Hepatic stellate cell (primary cell): ENCODE data around the gene CFDP1.
A peak's percentile ranks its signal among the peaks of the same experiment; 100 is the strongest.

Source experiments
- DNase-seq: peaks from one replicate; pipeline ENCODE4 v3.0.0; 2011; ENCODE audit warnings: low spot score

The CFDP1 gene

GRCh38 chr16:75406943-75407342 is 26.4 kb downstream of the CFDP1 start:
- DNase-seq = no peak

DNA sequence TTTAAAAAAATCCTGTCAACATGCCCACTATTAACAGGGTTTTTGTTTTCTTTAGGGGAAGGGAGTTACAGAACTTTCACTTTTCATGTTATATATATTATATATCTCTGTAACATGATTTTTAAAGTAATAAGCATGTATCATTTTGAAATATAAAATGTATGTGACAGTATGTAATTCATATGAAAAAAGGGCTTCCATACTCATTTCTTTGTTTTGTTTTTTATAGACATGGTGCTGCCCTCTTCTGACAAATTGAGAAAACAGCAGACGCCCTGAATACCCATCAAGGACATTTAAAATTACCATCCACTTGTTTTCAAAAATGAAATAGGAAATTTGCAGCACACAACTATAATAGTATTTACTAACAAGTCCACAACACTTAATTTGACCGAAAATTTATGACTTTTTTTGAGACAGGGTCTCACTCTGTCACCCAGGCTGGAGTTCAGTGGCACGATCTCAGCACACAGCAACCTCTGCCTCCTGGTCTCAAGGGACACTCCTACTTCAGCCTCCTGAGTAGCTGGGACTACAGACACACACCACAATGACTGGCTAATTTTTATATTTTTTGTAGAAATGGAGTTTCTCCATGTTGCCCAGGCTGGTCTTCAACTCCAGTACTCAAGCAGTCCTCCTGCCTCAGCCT is 30.4 kb downstream of the CFDP1 start:
- no peak for DNase-seq

DNA sequence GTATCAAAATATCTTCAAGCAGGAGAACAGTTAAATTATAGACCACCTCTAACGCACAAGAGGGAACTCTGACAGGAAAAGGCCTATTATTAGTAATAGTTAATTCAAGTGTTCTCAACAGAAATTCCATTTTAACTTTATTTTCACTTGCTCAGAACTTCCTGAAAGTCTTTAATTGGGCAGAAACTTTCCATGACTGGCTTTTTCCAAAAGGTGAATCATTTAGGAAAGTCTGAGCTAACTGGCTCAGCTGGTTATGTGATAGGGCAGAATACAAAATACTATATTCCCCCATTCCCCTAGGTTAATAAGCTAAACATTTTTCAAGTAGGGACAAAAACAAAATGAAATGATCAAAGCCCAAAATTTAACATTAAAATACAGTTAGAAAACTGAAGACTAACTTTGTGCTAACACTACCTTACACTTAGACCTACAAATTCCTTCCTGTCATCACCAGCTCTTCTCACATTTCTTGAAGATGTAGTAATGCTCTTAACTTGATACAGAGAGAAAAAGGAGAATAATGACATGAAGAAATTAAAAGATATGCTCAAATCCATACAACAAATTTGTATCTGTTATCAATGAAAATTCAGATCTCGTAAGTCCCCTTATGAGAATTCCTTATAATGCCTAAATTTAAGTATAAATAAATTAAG is 31.0 kb downstream of the CFDP1 start:
- DNase-seq = peak; percentile 61

- no peak for DNase-seq
Measured at GRCh38 chr16:75401691-75402090, 31.6 kb downstream of the CFDP1 start.

GRCh38 chr16:75398333-75398732 is 35.0 kb downstream of the CFDP1 start:
- DNase-seq = no peak

DNA sequence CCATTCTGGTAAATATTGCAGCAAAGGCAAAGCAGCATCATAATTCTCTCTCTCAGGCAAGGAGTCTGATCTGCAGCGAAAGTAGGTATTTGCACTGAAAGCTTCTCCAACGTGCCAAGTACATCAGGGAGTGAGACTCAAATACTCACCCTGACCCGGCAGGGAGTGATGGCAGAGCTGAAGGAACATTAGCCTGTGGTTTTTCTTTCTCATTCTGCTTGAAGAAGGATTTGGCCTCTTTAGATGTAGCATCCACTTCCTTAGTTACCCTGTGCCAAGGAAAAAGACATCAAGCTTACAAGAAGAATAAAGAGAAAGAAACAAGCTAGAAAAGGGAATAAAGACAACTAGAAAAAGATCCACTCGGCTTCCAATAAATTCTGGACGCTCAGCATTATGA is 38.4 kb downstream of the CFDP1 start:
- DNase-seq = no peak

DNA sequence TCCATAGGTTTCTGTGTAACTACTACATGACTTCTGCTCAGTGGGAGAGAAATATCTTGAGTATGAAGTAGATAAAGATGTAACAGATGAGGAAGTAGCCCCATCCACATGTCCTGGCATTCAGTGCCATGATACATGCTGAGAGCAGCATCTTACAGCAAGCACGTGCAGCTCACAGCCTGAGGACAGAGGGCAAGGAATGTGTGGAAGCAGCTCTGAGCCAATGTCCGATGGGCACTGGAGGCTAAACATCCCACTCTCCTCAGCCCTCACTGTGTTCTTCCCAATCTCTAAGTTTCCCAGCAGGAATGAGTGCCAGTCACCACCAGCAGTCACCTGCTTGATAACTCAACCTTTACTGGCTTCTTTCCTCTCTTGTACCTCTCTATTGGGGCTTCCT is 40.4 kb downstream of the CFDP1 start:
- DNase-seq = no peak

- DNase-seq = no peak
Measured at GRCh38 chr16:75390926-75391653, 42.2 kb downstream of the CFDP1 start.

DNA sequence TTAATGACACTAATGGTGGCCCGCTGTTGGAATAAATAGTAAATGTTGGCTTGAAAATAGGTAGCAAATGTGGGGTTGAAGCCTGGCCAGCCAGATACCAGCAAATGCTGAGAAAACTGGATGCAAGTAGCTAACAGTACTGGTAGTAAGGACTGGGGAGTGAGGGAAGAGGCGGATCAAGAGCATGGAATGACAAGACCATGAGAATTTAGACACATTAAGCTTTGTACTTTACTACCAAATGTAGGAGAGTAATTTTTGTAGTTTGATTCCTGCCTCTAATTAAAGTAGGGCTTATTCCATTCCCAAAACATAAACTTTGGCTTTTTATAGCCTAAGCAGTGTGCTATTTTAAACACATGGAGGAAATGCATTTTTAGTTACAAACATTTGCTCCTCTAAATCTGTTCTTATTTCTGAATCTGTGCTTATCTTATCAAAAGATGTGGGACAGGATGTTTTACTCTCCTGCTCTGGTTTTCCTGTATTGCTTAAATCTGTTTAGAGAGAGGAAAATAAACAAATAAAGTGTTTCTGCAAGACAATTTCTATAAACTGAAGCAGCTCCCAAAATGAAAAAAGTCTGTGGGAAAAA is 44.1 kb downstream of the CFDP1 start:
- no peak for DNase-seq

DNA sequence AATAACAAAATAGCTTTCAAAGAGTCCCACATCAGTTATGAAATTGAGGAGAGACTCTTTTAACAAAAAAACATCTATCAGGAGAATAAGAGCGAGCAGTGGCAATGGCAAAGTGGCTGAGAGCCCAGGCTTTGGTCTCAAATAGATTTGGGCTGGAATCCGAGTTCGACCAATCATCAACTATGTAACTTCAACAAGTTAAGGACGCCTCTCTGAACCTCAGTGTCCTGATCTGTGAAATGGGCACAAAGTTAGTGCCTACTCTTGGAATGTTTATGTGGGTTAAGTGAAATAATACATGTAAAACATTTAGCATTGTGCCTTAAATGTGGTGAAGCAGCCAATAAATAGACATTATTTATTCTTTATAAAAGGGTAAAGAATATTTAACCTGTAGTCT is 45.4 kb downstream of the CFDP1 start:
- no peak for DNase-seq

DNA sequence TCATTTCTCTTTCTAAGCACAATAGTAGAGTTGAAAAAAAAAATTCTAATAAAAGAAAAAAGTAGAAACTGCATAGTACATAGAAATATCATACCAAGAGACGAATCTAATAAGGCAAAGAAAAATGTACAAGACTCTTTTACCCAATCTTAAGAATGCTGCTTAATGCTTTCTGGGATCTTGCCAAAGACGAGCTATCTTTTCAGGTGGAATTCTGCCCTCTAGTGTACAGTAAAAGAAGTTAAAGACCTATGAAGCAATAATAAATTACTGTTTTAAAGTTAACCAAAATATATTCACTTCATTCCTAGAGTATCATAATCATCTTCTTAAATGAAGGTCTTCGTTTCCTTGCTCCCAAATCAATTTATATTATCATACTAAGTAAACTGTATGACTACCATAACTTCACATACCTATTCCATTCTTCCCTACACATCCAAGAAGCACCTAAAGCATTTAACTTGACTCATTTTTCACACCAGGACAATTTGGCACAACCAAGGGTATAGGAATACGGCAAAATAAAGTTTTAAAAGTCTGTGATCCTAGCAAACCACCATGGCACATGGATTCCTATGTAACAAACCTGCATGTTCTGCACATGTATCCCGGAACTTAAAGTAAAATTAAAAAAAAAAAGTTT is 47.7 kb downstream of the CFDP1 start:
- no peak for DNase-seq

DNA sequence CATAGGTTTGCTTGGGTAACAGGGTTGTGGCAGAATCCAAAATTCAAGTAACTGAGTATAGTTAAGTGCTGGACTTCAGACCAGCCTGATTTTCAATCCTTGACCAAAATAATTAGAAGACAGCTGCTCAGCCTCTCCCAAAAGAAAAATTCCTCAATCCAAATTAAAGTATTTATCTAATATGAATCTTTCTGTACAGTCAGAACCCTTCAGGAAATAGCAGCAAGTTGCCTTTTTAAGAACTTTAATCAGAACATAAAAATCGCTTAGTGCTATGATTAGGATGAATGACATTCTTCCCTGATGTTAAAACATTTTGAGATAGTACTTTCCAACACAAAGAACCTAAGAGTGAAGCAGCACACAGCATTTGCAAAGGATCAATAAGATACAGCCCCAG is 50.2 kb downstream of the CFDP1 start:
- no peak for DNase-seq

- no peak for DNase-seq
Measured at GRCh38 chr16:75382611-75383010, 50.7 kb downstream of the CFDP1 start.

DNA sequence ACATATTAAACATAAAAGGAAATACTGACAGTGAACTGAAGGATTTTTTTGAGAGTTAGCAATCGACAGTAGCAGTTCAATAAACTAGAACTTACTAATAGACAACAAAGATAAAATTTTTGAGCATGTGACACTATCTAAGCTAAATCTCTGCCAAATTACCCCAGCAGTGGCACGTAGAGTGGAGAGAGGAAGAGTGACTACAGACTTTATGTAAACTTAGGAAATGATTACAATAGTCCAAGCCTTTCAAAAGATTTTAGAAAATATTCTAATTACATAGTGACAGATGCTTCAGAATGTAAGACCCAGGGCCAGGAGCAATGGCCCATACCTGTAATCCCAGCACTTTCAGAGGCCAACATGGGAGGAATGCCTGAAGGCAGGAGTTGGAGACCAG is 52.4 kb downstream of the CFDP1 start:
- DNase-seq = no peak

GRCh38 chr16:75379911-75380847 is 53.1 kb downstream of the CFDP1 start:
- DNase-seq = no peak

DNA sequence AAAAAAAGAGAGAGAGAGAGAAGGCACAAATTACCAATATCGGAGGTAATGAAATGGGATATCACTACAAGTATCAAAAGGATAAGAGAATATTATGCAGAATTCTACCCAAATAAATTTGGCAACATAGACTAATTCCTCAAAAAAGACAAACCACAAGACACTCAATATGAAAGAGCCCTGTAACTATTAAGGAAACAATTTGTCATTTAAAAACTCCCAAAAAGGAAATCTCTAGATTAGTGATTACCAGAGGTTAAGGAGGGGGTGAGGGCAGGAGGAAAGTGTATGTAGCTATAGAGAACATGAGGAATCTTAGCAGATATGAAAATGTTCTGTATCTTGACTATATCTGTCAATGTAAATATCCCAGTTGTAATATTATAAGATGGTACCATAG is 54.0 kb downstream of the CFDP1 start:
- no peak for DNase-seq

- no peak for DNase-seq
Measured at GRCh38 chr16:75378616-75379015, 54.7 kb downstream of the CFDP1 start.

- DNase-seq = peak; percentile 62
Measured at GRCh38 chr16:75377729-75378386, 55.4 kb downstream of the CFDP1 start.

DNA sequence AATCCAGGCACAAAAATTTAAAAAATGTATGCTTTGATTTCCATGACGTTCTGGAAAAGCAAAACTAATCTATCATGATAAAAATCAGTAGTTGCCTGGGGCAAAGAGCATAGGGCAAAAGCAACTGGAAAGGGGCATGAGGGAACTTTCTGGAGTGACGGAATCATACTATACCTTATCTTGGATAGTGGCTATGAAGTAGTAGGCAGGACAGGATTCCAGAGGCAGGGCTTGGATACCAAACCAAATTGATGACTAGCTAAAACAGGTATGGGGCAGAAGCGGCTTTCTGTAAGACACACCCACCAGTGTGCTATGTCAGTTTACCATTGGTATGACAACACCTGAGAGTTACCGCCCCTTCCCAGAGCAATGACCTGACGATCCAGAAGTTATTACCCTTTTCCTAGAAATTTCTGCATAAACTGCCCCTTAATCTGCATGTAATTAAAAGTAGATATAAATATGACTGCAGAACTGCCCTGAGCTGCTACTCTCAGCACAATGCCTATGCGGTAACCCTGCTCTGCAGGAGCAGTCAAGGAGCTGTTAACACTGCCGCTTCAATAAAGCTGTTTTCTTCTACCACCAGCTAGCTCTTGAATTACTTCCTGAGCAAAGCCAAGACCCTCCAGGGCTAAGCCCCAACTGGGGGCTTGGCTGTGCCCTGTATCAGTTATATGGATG is 56.7 kb downstream of the CFDP1 start:
- DNase-seq = no peak

- DNase-seq = no peak
Measured at GRCh38 chr16:75374388-75374787, 58.9 kb downstream of the CFDP1 start.
